Mucosa of gallbladder (tissue), 1 donor: ENCODE measurements around the gene LCNL1. TPM values are rescaled to one million over a fixed set of nuclear protein-coding genes. Genes with fewer than 3 reads are reported as not detected.

Source experiments
- DNase-seq: peaks from one replicate; pipeline ENCODE4 v3.0.0-alpha.2; 2020; ENCODE audit warnings: low spot score
- total RNA-seq: library from RNA; stranded (reverse); gene quantifications from one replicate; pipeline ENCODE4 v1.2.1, GENCODE V29; 2021
- donor health status: DM: no; HTN: no; CAD: no.

Gene LCNL1
- total RNA-seq: 0.92 TPM

DNA sequence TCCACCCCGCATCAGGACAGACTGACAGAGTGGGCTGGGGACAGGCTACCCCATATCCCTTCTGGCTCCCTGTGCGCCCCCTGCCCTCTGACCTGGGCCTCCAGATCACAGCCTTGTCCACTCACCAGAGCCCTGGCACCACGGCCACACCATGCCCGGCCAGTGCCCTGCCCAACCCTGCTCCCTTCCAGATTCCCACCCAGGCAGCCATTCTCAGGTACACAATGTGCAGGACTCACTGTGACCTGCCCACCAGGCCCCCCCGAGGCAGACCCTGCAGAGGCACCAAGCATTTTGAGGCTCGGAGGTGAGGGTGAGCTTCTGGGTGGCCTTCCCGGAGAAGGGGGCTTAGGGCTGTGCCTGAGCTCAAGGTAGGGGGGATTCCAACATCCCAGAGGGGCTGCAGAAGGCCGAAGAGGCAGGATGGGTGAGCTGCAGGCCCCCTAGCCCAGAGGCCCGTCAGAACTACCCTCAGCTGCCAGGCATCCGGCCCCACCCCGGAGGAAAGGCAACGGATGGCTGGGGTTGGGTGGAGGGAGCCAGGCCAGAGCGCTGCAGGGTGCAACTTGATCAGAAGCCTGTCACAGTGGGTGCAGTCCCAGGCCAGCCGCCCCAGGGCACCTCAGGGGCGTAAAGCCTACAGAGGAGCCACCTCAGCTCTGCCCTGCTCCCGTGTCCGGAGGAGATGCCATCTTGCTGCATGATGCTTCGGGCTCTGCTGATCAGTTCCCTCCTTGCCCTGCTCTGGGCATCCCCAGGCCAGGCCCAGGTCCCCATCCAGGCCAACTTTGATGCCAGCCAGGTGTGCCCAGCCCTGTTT, at the start of gene LCNL1:
TSS of gene LCNL1 (plus strand) at position 762 of the 820 bp plus-strand sequence. CDS start 594 bp downstream, outside the sequence.
- DNase-seq: no peak

- DNase-seq: no peak
These were observed 48.5 kb upstream of the LCNL1 start for GRCh38 chr9:136934277-136934676.

GRCh38 chr9:136935651-136936050, 47.1 kb upstream of the LCNL1 start:
- no peak for DNase-seq

DNA sequence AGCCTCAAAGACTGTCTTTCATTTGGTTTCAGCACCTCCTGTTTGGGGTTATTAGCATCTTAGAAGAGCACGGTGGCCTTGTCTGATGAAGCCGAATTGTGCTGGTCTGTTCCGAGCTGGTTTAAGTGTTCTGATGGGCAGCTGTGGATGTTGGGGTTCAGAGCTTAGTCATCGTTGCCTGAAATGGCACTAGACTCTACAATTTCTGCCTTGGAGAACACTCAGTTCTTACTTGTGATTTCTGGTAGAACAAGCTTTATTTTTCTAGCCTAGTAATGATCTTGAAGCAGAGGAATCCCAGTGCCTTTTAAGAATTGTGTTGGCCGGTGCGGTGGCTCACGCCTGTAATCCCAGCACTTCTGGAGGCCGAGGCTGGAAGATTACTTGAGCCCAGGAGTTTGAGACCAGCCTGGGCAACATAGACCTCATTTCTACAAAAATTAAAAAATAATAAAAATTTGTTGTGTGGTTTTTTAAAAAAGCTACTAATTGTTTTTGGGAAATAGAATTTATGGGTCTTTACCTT, 46.1 kb upstream of the LCNL1 start:
- DNase-seq: no peak

GRCh38 chr9:136937186-136938001, 45.4 kb upstream of the LCNL1 start:
- DNase-seq: no peak

DNA sequence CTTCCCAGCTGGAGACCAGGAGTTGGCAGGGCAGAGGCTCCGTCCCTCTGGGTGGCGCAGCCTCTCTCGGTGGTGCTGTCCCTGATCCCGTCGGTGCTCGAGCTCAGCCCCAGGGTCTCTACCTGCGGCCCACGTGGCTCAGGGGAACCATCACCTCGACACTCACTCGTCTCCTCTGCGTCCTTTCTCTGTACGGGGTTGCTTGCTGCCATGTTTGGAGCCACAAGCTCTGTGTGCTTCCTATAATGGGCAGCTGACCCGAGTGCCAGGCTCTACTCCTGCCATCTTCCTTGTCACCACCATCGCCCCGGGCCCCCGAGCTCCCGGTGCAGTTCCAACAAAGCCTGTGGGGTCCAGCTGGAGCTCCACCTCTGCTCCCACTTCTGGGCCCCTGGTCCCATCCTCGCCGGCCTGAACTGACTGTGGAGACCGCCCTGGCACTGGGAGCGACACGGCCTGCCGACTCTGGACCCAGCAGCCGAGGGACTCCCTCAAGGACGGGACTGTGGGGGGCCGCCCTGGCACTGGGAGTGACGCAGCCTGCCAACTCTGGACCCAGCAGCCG, 43.3 kb upstream of the LCNL1 start:
- DNase-seq: no peak

- DNase-seq: no peak
These were observed 42.7 kb upstream of the LCNL1 start for GRCh38 chr9:136939996-136940525.

- no peak for DNase-seq
These were observed 42.1 kb upstream of the LCNL1 start for GRCh38 chr9:136940526-136941230.

DNA sequence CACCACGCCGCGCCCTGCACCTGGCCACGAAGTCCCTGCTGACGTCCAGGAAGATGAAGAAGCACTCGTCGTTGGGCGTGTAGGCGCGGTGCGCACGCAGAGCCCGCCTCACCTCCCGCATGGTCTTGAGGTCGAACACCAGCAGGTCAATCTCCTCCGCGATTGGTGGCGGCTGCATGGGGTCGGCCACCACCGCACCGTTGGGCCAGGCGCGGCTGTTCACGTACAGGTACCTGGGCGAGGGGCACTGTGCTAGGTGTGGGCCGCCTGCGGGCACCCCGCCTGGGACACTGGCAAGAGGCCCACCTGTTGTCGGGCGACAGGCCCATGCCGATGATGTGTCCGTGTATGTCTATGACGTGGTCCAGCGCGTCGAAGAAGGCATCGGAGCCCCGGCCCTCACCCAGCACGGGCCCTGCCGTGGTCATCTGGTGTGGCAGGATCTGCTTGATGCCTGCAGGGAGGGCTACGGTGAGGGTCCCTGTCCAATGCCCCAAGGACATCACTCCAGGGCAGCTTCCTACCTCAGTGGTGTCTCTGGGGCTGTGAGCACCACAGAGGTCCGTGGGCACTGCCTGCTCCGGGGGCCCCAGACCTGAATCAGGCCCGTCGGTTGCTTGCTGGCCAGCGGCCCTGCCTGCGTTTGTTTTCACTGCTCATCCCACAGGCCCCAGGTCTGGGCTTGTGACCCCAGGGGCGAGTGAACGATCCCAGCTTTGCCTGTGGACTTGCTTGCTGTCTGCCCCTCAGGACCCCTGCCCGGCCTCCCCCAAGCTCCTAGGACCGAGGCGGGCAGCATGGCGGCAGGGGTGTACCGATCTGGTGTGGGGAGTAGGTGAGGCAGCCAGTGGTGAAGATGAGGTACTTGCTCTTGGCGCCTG, 41.3 kb upstream of the LCNL1 start:
- no peak for DNase-seq

GRCh38 chr9:136942112-136942880, 40.5 kb upstream of the LCNL1 start:
- no peak for DNase-seq

DNA sequence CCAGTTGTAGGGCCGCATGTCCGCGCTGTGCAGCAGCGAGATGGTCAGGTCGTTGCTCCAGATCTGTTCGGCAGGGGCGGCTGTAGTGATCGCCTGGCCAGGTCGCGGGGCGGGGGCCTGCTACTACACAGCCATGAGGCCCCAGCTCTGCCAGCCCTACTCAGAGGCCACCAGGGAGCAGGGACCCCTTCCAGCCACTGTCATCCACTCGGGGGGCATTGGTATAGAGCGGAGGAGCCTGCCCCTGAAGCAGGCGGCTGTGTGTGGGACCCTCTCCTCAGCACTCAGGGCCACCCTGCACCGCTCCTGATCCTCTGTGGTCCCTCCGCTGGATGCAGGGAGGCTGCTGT, 39.9 kb upstream of the LCNL1 start:
- DNase-seq: no peak

DNA sequence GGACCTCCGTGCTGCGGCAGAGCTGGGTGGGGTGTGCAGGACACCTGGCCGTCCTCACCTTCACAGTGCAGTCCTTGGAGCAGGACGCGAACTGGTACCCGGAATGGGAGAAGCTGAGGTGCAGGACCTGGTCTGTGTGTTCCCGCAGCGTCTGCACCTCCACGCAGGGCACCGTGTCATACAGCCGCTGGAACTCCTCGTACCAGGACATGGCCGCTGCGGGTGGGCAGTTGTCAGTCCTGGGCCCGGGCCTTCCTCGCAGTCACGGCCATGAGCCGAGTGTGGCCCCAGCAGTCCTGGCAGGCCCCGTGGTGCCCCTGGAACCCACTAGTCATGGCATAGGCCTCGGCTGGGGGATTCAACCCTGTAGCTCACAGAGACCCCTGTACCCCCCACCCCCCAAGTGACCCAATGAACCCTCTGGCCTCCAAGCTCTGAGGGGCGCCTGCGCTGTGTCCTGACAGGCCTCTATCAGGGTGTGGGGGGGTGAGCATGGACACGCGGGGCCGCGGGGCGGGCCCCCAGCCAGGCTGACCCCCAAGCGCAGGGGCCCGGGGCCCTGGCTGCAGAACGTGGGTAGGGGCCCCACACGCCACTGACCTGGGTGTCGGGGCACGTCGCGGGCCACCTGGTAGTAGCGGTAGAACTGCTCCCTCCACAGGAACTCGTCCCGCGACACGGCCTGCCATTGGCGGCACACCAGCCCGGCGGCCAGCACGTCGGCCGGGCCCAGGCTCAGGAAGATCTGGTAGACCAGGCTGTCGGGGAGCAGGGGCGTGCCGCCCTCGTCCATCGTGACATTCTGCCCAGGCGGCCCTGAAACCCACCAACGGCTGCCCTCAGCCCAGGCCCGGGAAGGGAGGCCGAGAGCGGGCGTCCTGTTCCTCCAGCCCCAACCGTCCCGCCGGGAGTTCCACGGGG, 39.2 kb upstream of the LCNL1 start:
- DNase-seq: no peak

DNA sequence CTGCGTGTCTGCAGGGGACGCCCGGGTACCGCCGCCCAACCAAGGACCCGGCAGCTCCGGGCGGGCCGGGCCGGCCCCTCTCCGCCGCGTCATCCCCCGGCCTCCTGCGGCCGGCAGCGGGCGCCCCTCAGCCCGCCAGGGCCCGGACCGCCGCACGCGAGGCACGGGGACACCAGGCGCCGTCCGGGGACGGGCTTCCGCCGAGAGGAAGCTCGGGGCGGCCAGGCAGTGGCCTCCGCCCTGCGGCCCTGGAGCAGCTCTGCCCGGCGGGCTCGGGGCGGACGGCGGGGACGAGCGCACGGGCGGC, 38.6 kb upstream of the LCNL1 start:
- no peak for DNase-seq

- DNase-seq: peak; percentile 95
These were observed 38.1 kb upstream of the LCNL1 start, which contains the start of the genes C8G and FBXW5 for GRCh38 chr9:136944519-136945332. Gene C8G, plus strand, starts transcription at chr9:136945243. Its CDS starts 78 bp downstream, at chr9:136945321. Gene FBXW5, minus strand, starts transcription at chr9:136944738. Its CDS starts 655 bp downstream, at chr9:136944083.

GRCh38 chr9:136945333-136946227, 37.2 kb upstream of the LCNL1 start:
- no peak for DNase-seq

- no peak for DNase-seq
These were observed 36.4 kb upstream of the LCNL1 start for GRCh38 chr9:136946228-136947027.
